Activated naive CD4-positive, alpha-beta T cell treated with Interleukin-2 at 50 U/mL for 16 hours (primary cell): Measurements from ENCODE around the gene TUBA1A.
"Not testable (repeated sequence)": the region's sequence is repeated elsewhere in the genome, so short reads cannot be mapped to it uniquely, and the experiment has no call there.

Experiments
- DNase-seq: peaks from one replicate; pipeline ENCODE4 v3.0.0-alpha.2; 2020

Gene TUBA1A

GRCh38 chr12:49144384-49144783 is 44.5 kb downstream of the TUBA1A start:
- DNase-seq: no peak

- no peak for DNase-seq
Measured at GRCh38 chr12:49138999-49139398, 49.9 kb downstream of the TUBA1A start.

DNA sequence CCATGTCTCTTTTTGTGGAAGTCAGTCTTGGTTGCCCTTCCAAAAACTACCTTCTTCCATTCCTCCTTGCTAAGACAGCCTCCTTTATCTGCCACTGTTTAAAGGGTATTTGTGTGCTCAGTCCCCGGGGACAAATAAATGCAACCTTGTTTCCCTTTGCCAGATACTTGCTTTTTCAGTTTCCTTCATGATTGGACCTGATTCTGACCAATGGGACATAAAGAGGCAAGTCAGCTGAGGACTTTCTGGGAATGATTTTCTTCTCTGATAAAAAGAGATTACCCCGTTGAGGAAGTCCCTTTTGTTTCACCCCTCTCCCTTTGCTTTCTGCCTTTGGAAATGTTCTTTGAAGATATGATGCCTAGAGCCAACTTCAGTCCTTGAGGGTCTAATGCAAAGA is 50.3 kb downstream of the TUBA1A start:
- DNase-seq: no peak

DNA sequence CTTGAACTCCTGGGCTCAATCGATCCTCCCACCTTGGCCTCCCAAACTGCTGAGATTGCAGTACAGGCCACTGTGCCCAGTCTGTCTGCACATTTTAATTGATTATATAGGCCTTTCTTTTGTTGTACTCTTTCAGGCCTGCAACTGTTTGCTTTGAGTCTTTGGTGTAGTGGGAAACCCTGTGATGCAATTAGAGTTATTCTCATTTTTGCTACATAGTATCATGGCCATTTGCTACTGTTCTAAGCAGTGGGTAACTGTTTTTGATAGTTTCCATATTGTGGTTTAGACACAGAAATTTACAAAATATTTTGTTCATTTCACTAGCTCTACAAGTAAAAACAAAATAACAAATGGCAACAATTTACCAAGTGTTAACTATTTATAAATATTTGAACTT is 51.4 kb downstream of the TUBA1A start:
- no peak for DNase-seq

DNA sequence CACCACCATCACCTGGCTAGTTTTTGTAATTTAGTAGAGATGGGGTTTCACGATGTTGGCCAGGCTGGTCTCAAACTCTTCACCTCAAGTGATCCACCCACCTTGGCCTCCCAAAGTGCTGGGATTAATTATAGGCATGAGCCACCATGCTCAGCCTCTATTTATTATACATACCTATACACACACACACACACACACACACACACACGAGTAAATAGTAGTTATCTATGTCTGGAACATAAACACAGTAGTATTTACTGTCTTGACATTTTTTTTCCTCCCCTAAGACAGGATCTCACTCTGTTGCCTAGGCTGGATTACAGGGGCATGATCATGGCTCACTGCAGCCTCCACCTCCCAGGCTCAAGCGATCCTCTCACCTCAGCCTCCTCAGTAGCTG is 51.9 kb downstream of the TUBA1A start:
- not testable (repeated sequence) for DNase-seq
